K562 (cell line): ENCODE results near the gene CDK5RAP3.

Source experiments
- CBX5 ChIP-seq: IDR thresholded peaks from 2 replicates; pipeline ENCODE4 v1.6.1; 2014; ENCODE audit warnings: low read depth, borderline replicate concordance
- CTCF ChIP-seq, 3 experiments: IDR thresholded peaks in 2 of 3; conservative IDR thresholded peaks in 1 of 3; 2 replicates each; pipeline ENCODE4 v1.5.1; 2011 to 2012; ENCODE audit warnings: low read length in 3 of 3, mild to moderate bottlenecking in 3 of 3, control low read depth in 2 of 3, improper control_type of control experiment in 1 of 3, inconsistent platforms in 1 of 3, low read depth in 1 of 3, mixed read lengths in 1 of 3, moderate library complexity in 1 of 3; ENCODE audit not compliant: insufficient read depth in 2 of 3
- EZH2 ChIP-seq: IDR thresholded peaks from 2 replicates; pipeline ENCODE4 v1.6.1; 2012; ENCODE audit warnings: low read depth, mild to moderate bottlenecking, inconsistent platforms, low read length, borderline replicate concordance
- GABPA ChIP-seq: fragments of 200-800 bp; sonication (Bioruptor generic); conservative IDR thresholded peaks from 2 replicates; pipeline ENCODE4 v1.6.1; 2016; ENCODE audit warnings: low read depth, missing genetic modification characterization, missing compliant biosample characterization
- MAFK ChIP-seq: IDR thresholded peaks from 2 replicates; pipeline ENCODE4 v1.6.1; 2011; ENCODE audit warnings: low read length, improper control_type of control experiment
- MAX ChIP-seq: sonication (generic); formaldehyde crosslinking; IDR thresholded peaks from 2 replicates; pipeline ENCODE4 v1.9.0; 2022; ENCODE audit warnings: mild to moderate bottlenecking, missing genetic modification reagents
- REST ChIP-seq, 2 experiments: fragments of 450-650 bp; formaldehyde crosslinking in 1 of 2; IDR thresholded peaks; 2 replicates each; pipeline versions ENCODE4 v1.4.0 to v1.6.1; 2014 to 2020; ENCODE audit warnings: mild to moderate bottlenecking in 2 of 2, borderline replicate concordance in 1 of 2, low read depth in 1 of 2
- ZNF121 ChIP-seq: sonication (generic); formaldehyde crosslinking; conservative IDR thresholded peaks from 2 replicates; pipeline ENCODE4 v1.8.0; 2022; ENCODE audit warnings: missing genetic modification reagents
- ZNF3 ChIP-seq: fragments of 250-450 bp; sonication (Bioruptor Pico); IDR thresholded peaks from 2 replicates; pipeline ENCODE4 v1.5.0; 2021; ENCODE audit warnings: mild to moderate bottlenecking, moderate library complexity
- ZNF318 ChIP-seq, 2 experiments: fragments of 450-650 bp; IDR thresholded peaks; 2 replicates each; pipeline ENCODE4 v1.6.1; 2016; ENCODE audit warnings: mild to moderate bottlenecking in 2 of 2, borderline replicate concordance in 1 of 2, low read depth in 1 of 2, moderate library complexity in 1 of 2
- ZNF449 ChIP-seq: fragments of 250-450 bp; sonication (Bioruptor Pico); IDR thresholded peaks from 2 replicates; pipeline ENCODE4 v1.8.0; 2022; ENCODE audit warnings: moderate library complexity, mild to moderate bottlenecking, inconsistent platforms

- TF ChIP-seq REST (IDR thresholded peaks at IDR 0.05; ENCODE audit: borderline replicate concordance) (peak; percentile 73), REST (CRISPR knock-in tag; IDR thresholded peaks at IDR 0.05; ENCODE audit: low read depth) (no peak), GABPA (tag) (no peak), MAX (no peak), CBX5 (no peak), ZNF3 (CRISPR knock-in tag) (no peak), ZNF449 (CRISPR knock-in tag) (no peak), MAFK (no peak), CTCF (IDR thresholded peaks at IDR 0.05 in 2 of 3, conservative IDR thresholded peaks at IDR 0.05 in 1 of 3; ENCODE audit: insufficient read depth in 2 of 3, low read depth in 1 of 3, low read length in 3 of 3) (peak; percentile 70 to 96 (median 88)), EZH2 (no peak), ZNF121 (no peak), ZNF318 (IDR thresholded peaks at IDR 0.05; ENCODE audit: borderline replicate concordance in 1 of 2, low read depth in 1 of 2) (no peak)
These were observed 23.9 kb upstream of the CDK5RAP3 start for GRCh38 chr17:47946929-47947397.
